SU-DHL-6 (cell line): ENCODE data around the gene PHACTR3.

Experiments
- H2AFZ ChIP-seq: fragments of 200-600 bp; sonication (generic); 2 replicates; pipeline ENCODE4 v1.6.1; 2014; ENCODE audit warnings: low read depth, mild to moderate bottlenecking, moderate library complexity, mixed read lengths, antibody characterized with exemption, low read length; ENCODE audit not compliant: severe bottlenecking
- H3F3A ChIP-seq: fragments of 200-600 bp; shearing (Covaris generic); 2 replicates; pipeline ENCODE4 v1.6.0; 2016; ENCODE audit warnings: antibody characterized with exemption, mild to moderate bottlenecking; ENCODE audit not compliant: insufficient read depth
- H3K27ac ChIP-seq: fragments of 200-600 bp; sonication (generic); 2 replicates; pipeline ENCODE4 v1.5.1; 2016; ENCODE audit warnings: low read depth, mild to moderate bottlenecking, low read length, moderate library complexity, mixed read lengths
- H3K27me3 ChIP-seq: fragments of 200-600 bp; sonication (generic), shearing (Covaris generic); 2 replicates; pipeline ENCODE4 v1.6.0; 2014; ENCODE audit warnings: mild to moderate bottlenecking, low read length
- H3K36me3 ChIP-seq: fragments of 200-600 bp; sonication (generic); 2 replicates; pipeline ENCODE4 v1.6.1; 2014; ENCODE audit warnings: mild to moderate bottlenecking, low read length, mixed read lengths
- H3K4me2 ChIP-seq: fragments of 300-600, 200-600 bp; shearing (Covaris generic), sonication (generic); 2 replicates; pipeline ENCODE4 v1.6.0; 2014; ENCODE audit warnings: low read length, low read depth, mild to moderate bottlenecking; ENCODE audit not compliant: poor library complexity, severe bottlenecking
- H3K4me3 ChIP-seq: fragments of 200-600 bp; sonication (generic); 2 replicates; pipeline ENCODE4 v1.5.1; 2014; ENCODE audit warnings: antibody characterized with exemption, low read length, mild to moderate bottlenecking, mixed read lengths; ENCODE audit not compliant: insufficient read depth, poor library complexity, severe bottlenecking
- H3K79me2 ChIP-seq: fragments of 200-600 bp; sonication (generic); 2 replicates; pipeline ENCODE4 v1.6.1; 2014; ENCODE audit warnings: mild to moderate bottlenecking, low read length, moderate library complexity; ENCODE audit not compliant: insufficient read depth
- H3K9ac ChIP-seq: fragments of 200-600 bp; sonication (generic); 2 replicates; pipeline ENCODE4 v1.7.0; 2014; ENCODE audit warnings: mild to moderate bottlenecking, low read length
- H3K9me2 ChIP-seq: fragments of 200-600 bp; sonication (generic); replicated peaks from 2 replicates; pipeline ENCODE4 v1.6.1; 2014; ENCODE audit warnings: low read length; ENCODE audit not compliant: insufficient read depth
- H3K9me3 ChIP-seq: fragments of 200-600 bp; sonication (generic); 2 replicates; pipeline ENCODE4 v1.6.1; 2014; ENCODE audit warnings: low read length, mixed read lengths; ENCODE audit not compliant: insufficient read depth
- H4K20me1 ChIP-seq: fragments of 200-600 bp; sonication (generic); 2 replicates; pipeline ENCODE4 v1.6.1; 2014; ENCODE audit warnings: low read depth, mild to moderate bottlenecking, antibody characterized with exemption, low read length, moderate library complexity, mixed read lengths
- CTCF ChIP-seq: fragments of 200-600 bp; sonication (generic); IDR thresholded peaks from one replicate; pipeline ENCODE4 v1.5.1; 2017; ENCODE audit warnings: antibody characterized with exemption, mild to moderate bottlenecking, low read length, moderate library complexity; ENCODE audit not compliant: insufficient read depth, poor library complexity, severe bottlenecking
- EZH2phosphoT487 ChIP-seq: fragments of 200-600 bp; sonication (generic), shearing (Covaris generic); conservative IDR thresholded peaks from 2 replicates; pipeline ENCODE4 v1.6.1; 2018; ENCODE audit warnings: mild to moderate bottlenecking, antibody characterized with exemption, low read length, moderate library complexity, mixed read lengths

The PHACTR3 gene

GRCh38 chr20:59620860-59621505 is 16.6 kb downstream of the PHACTR3 start:
- H3K4me2 ChIP-seq = no peak overlapping the region
- H3K9me3 ChIP-seq = no peaks in the 10 kb centered on the region
- H3K36me3 ChIP-seq = no peaks in the 10 kb centered on the region
- H4K20me1 ChIP-seq = no peaks in the 10 kb centered on the region
- no peak for TF ChIP-seq EZH2phosphoT487
- TF ChIP-seq CTCF = no peak
- H3K9me2 ChIP-seq = no peaks in the 10 kb centered on the region
- H3K27ac ChIP-seq = no peak overlapping the region
- H3K9ac ChIP-seq = no peak overlapping the region
- no peak overlapping the region for H2AFZ ChIP-seq
- no peaks in the 10 kb centered on the region for H3K27me3 ChIP-seq
- H3F3A ChIP-seq = no peaks in the 10 kb centered on the region
- no peaks in the 10 kb centered on the region for H3K79me2 ChIP-seq
- H3K4me3 ChIP-seq = no peak overlapping the region

DNA sequence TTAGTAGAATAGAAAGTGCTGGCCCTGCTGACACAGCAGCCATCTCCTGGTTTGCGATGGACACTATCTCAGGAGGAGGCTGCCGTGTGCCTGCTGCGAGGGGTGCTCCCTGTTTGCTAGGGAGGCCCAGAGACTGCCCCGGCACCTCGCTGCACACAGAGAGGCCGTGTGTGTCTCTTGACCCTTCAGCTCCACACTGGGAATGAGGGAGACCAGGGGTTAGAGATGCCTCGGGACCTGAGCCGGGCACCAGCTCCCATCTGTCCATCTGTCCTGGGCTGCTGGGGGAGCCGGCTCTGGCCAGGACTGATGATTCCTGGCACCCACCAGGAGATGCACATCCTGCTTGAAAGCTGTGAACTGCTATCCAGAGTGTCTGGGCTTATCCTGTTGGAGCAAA is 18.2 kb downstream of the PHACTR3 start:
- H3K9me3 ChIP-seq = no peaks in the 10 kb centered on the region
- H3K4me2 ChIP-seq = no peak overlapping the region
- H3K9ac ChIP-seq = no peak overlapping the region
- no peak overlapping the region for H2AFZ ChIP-seq
- no peaks in the 10 kb centered on the region for H3K9me2 ChIP-seq
- H3K27ac ChIP-seq = no peak overlapping the region
- TF ChIP-seq EZH2phosphoT487 (no peak), CTCF (no peak)
- H4K20me1 ChIP-seq = no peaks in the 10 kb centered on the region
- H3K27me3 ChIP-seq = no peaks in the 10 kb centered on the region
- H3K4me3 ChIP-seq = no peak overlapping the region
- H3K79me2 ChIP-seq = no peaks in the 10 kb centered on the region
- no peaks in the 10 kb centered on the region for H3F3A ChIP-seq
- no peaks in the 10 kb centered on the region for H3K36me3 ChIP-seq

- H3K36me3 ChIP-seq = no peaks in the 10 kb centered on the region
- H3K79me2 ChIP-seq = no peaks in the 10 kb centered on the region
Observed at GRCh38 chr20:59623133-59623532, 18.8 kb downstream of the PHACTR3 start.

More at GRCh38 chr20:59623133-59623532, 18.8 kb downstream of the PHACTR3 start:
- Histone ChIP-seq H4K20me1 (no peaks in the 10 kb centered on the region), H2AFZ (no peak overlapping the region), H3K9me2 (no peaks in the 10 kb centered on the region), H3K27me3 (no peaks in the 10 kb centered on the region), H3K9me3 (no peaks in the 10 kb centered on the region), H3K4me2 (no peak overlapping the region), H3K27ac (no peak overlapping the region), H3K9ac (no peak overlapping the region), H3F3A (no peaks in the 10 kb centered on the region), H3K4me3 (no peak overlapping the region)
- no peak for TF ChIP-seq CTCF
- no peak for TF ChIP-seq EZH2phosphoT487
